HG03066 (cell line): ENCODE results near the gene LRRC26.
"Not testable (repeated sequence)": the region's sequence is repeated elsewhere in the genome, so short reads cannot be mapped to it uniquely, and the experiment has no call there.

ENCODE experiments used
- ATAC-seq: cut with Tn5 transposase; IDR thresholded peaks from one replicate; pipeline ENCODE4 v1.9.1; 2021; ENCODE audit warnings: low read depth; ENCODE audit not compliant: unreplicated experiment

LRRC26 gene

DNA sequence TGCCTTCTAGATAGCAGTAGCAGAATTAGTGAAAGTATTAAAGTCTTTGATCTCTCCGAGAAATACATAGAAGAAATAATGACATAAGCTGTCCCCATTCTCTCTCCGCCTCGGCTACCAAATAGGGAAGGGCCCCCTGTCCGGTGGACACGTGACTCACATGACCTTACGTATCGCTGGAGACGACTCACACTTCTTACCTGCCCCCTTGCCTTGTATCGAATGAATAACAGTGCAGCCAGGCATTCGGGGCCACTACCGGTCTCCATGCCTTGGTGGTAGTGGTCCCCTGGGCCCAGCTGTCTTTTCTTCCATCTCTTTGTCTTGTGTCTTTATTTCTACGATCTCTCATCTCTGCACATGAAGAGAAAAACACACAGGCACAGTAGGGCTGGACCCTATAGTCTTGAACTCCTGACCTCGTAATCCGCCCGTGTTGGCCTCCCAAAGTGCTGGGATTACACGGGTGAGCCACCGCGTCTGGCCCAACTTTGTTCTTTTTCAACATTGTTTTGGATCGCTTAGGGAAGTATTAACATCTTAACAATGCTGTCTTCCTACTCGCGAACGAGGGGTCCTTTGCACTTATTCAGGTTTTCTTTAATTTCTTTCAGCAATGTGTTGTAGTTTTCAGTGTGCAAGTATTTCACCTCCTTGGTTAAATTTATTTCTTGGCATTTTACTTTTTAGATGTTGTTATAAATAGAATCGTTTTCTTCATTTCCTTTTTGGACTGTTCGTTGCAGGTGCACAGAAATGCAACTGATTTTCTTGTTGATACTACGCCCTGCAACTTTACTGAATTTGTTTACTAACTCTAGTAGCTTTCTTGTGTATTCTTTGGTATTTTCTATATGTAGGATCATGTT is 47.7 kb downstream of the LRRC26 start:
- ATAC-seq = not testable (repeated sequence)
